IMR-90 (cell line): ENCODE results near the gene TCF4. TPM values are rescaled to one million over a fixed set of nuclear protein-coding genes. Genes with fewer than 3 reads are reported as not detected.

Experiments used
- ATAC-seq: fragments of 200-7000 bp; cut with Tn5 transposase; 2 replicates; pipeline ENCODE4 v1.9.1; 2020; ENCODE audit warnings: low read depth, mild to moderate bottlenecking, moderate library complexity
- BruUV-seq: library from RNA; stranded (reverse); fragments of 400-500 nt; replicated peaks from 2 replicates; lab custom pipeline; 2021; lab: Mats Ljungman, UMichigan
- CTCF ChIA-PET: fragments of 300-600 bp; formaldehyde crosslinking; extraction: SDS; loops from one replicate; lab custom pipeline; 2021; ENCODE audit warnings: antibody characterized with exemption; lab: Yijun Ruan, JAX
- POLR2A ChIA-PET: fragments of 300-600 bp; sonication (Branson Sonifier 250); formaldehyde crosslinking; loops from one replicate; lab custom pipeline; 2022; ENCODE audit warnings: antibody characterized with exemption; ENCODE audit not compliant: unreplicated experiment; lab: Charles Lee
- DNase-seq: peaks from one replicate; pipeline ENCODE4 v3.0.0; 2013
- H2AFZ ChIP-seq: replicated peaks from 2 replicates; pipeline ENCODE3; 2013; ENCODE audit warnings: low read length, mild to moderate bottlenecking; ENCODE audit not compliant: poor library complexity
- H2AK5ac ChIP-seq: 2 replicates; pipeline ENCODE4 v1.6.1; 2013; ENCODE audit warnings: low read depth, low read length, inconsistent platforms
- H2AK9ac ChIP-seq: replicated peaks from 2 replicates; pipeline ENCODE3; 2013; ENCODE audit warnings: mild to moderate bottlenecking, low read depth, low read length, moderate library complexity; ENCODE audit not compliant: poor library complexity
- H2BK120ac ChIP-seq: 2 replicates; pipeline ENCODE4 v1.6.1; 2013; ENCODE audit warnings: low read depth, low read length, inconsistent platforms
- H2BK15ac ChIP-seq: 3 replicates; pipeline ENCODE4 v1.6.1; 2013; ENCODE audit warnings: low read depth, low read length, inconsistent platforms
- H2BK20ac ChIP-seq: 2 replicates; pipeline ENCODE4 v1.6.1; 2013; ENCODE audit warnings: low read depth, mild to moderate bottlenecking, inconsistent platforms, low read length, moderate library complexity
- H2BK5ac ChIP-seq: 2 replicates; pipeline ENCODE4 v1.6.1; 2013; ENCODE audit warnings: mild to moderate bottlenecking, low read depth, low read length, inconsistent platforms; ENCODE audit not compliant: poor library complexity, severe bottlenecking
- H3K14ac ChIP-seq: replicated peaks from 2 replicates; pipeline ENCODE4 v1.6.1; 2013; ENCODE audit warnings: low read depth, low read length, inconsistent platforms
- H3K18ac ChIP-seq: 2 replicates; pipeline ENCODE4 v1.6.1; 2013; ENCODE audit warnings: low read depth, low read length, control low read depth
- H3K23ac ChIP-seq: 2 replicates; pipeline ENCODE4 v1.6.1; 2013; ENCODE audit warnings: low read depth, low read length, inconsistent platforms
- H3K27ac ChIP-seq: 2 replicates; pipeline ENCODE4 v1.5.1; 2013; ENCODE audit warnings: mild to moderate bottlenecking, control low read depth, low read length; ENCODE audit not compliant: insufficient read depth
- H3K27me3 ChIP-seq: 2 replicates; pipeline ENCODE4 v1.6.1; 2013; ENCODE audit warnings: low read length; ENCODE audit not compliant: control insufficient read depth, insufficient read depth
- H3K36me3 ChIP-seq: 2 replicates; pipeline ENCODE4 v1.6.1; 2013; ENCODE audit warnings: low read length, mixed read lengths; ENCODE audit not compliant: control insufficient read depth, insufficient read depth
- H3K4ac ChIP-seq: 2 replicates; pipeline ENCODE4 v1.6.1; 2013; ENCODE audit warnings: low read depth, low read length, inconsistent platforms
- H3K4me1 ChIP-seq: 2 replicates; pipeline ENCODE4 v1.6.1; 2013; ENCODE audit warnings: low read length, mixed read lengths; ENCODE audit not compliant: control insufficient read depth, insufficient read depth
- H3K4me2 ChIP-seq: 2 replicates; pipeline ENCODE4 v1.6.1; 2013; ENCODE audit warnings: low read depth, mild to moderate bottlenecking, control low read depth, low read length, moderate library complexity
- H3K4me3 ChIP-seq: 2 replicates; pipeline ENCODE4 v1.5.1; 2013; ENCODE audit warnings: low read depth, mild to moderate bottlenecking, control low read depth, low read length, moderate library complexity; ENCODE audit not compliant: insufficient read depth
- H3K56ac ChIP-seq: 2 replicates; pipeline ENCODE4 v1.6.1; 2013; ENCODE audit warnings: low read length, inconsistent platforms; ENCODE audit not compliant: insufficient read depth; ENCODE audit errors: extremely low read depth
- H3K79me1 ChIP-seq, 2 experiments: 2 replicates each; pipeline ENCODE4 v1.6.1; 2013; ENCODE audit warnings: low read length in 2 of 2, inconsistent platforms in 1 of 2, low read depth in 1 of 2
- H3K9ac ChIP-seq: 2 replicates; pipeline ENCODE4 v1.6.1; 2013; ENCODE audit warnings: low read depth, low read length, control low read depth
- H3K9me1 ChIP-seq: 2 replicates; pipeline ENCODE4 v1.6.1; 2013; ENCODE audit warnings: low read length, inconsistent platforms; ENCODE audit not compliant: insufficient read depth
- H3K9me3 ChIP-seq: 2 replicates; pipeline ENCODE4 v1.6.1; 2013; ENCODE audit warnings: low read length; ENCODE audit not compliant: control insufficient read depth, insufficient read depth
- H4K20me1 ChIP-seq: 2 replicates; pipeline ENCODE4 v1.6.1; 2013; ENCODE audit warnings: low read length, inconsistent platforms; ENCODE audit not compliant: insufficient read depth
- H4K5ac ChIP-seq: 2 replicates; pipeline ENCODE4 v1.6.1; 2013; ENCODE audit warnings: mild to moderate bottlenecking, low read depth, low read length, control low read depth
- H4K8ac ChIP-seq, 2 experiments: 2 replicates each; pipeline ENCODE4 v1.6.1; 2013; ENCODE audit warnings: low read depth in 2 of 2, low read length in 2 of 2, control low read depth in 1 of 2, inconsistent platforms in 1 of 2
- H4K91ac ChIP-seq: 2 replicates; pipeline ENCODE4 v1.6.1; 2013; ENCODE audit warnings: low read depth, low read length, inconsistent platforms; ENCODE audit not compliant: insufficient read depth
- CEBPB ChIP-seq: IDR thresholded peaks from 2 replicates; pipeline ENCODE4 v1.6.1; 2012; ENCODE audit warnings: low read depth, low read length, improper control_type of control experiment
- MAFK ChIP-seq: IDR thresholded peaks from 2 replicates; pipeline ENCODE4 v1.6.1; 2012; ENCODE audit warnings: low read depth, low read length, improper control_type of control experiment
- POLR2A ChIP-seq: IDR thresholded peaks from 2 replicates; pipeline ENCODE4 v1.6.1; 2012; ENCODE audit warnings: mild to moderate bottlenecking, low read depth, low read length
- RCOR1 ChIP-seq: IDR thresholded peaks from 2 replicates; pipeline ENCODE4 v1.6.1; 2012; ENCODE audit warnings: mild to moderate bottlenecking, low read length, improper control_type of control experiment; ENCODE audit not compliant: insufficient replicate concordance
- WGBS, 2 experiments: methylation state at CpG; one replicate each; pipeline versions ENCODE4 v1.1.5 to v1.1.7; 2013; ENCODE audit warnings: missing lambda C conversion rate in 2 of 2; ENCODE audit not compliant: insufficient read length in 1 of 2; ENCODE audit errors: extremely low coverage in 2 of 2; 5-methylcytosine and 5-hydroxymethylcytosine counted together
- dilution Hi-C: fragments of 300-500 bp; cut with HindIII; formaldehyde crosslinking; loops from one replicate; pipeline ENCODE4 v1.14.3; 2018; ENCODE audit warnings: low sequenced_read_pairs; ENCODE audit not compliant: unreplicated experiment
- in situ Hi-C: fragments of 300-500 bp; cut with MboI; formaldehyde crosslinking; loops from 3 replicates; pipeline ENCODE4 v1.14.3; 2019; ENCODE audit warnings: low sequenced_read_pairs, inconsistent platforms, mixed read lengths
- intact Hi-C: fragments of 100-400 bp; cut with micrococcal nuclease; formaldehyde crosslinking; loops from 2 replicates; pipeline ENCODE4 v1.10.0; 2022
- polyA plus RNA-seq, 3 experiments: library from polyadenylated mRNA; depleted of rRNA; stranded (reverse); fragments of >200 nt; gene quantifications; 2 replicates each; pipeline ENCODE4 v1.2.3, GENCODE V29; 2012; ENCODE audit warnings: low replicate concordance in 1 of 3
- total RNA-seq: library from RNA; depleted of rRNA; stranded (reverse); fragments of >200 nt; gene quantifications from 2 replicates; pipeline ENCODE4 v1.2.3, GENCODE V29; 2012

Gene TCF4
- total and polyA plus RNA-seq, 2 of the 4 experiments (the other 2 are of a cell fraction): 30.0 to 87.1 TPM

GRCh38 chr18:55369346-55369745 lies 218.6 kb downstream of the TCF4 start:
- no TSS peak for BruUV-seq
- ChIA-PET POLR2A (interaction anchor here (0.6 kb wide), 1 partner anchor 871 kb away, joined by 3 read pairs; no protein-coding TSS in a partner anchor), CTCF (no interaction called here)
- Histone ChIP-seq H4K5ac (no peak overlapping the region), H3K36me3 (no peaks in the 10 kb centered on the region), H3K4me2 (no peak overlapping the region), H3K27me3 (no peaks in the 10 kb centered on the region), H3K4me1 (no peaks in the 10 kb centered on the region; the same call in 1 of the 2 replicates), H2BK5ac (no peak overlapping the region), H3K9ac (no peak overlapping the region), H3K56ac (no peak overlapping the region), H3K9me3 (no peaks in the 10 kb centered on the region; the same call in 1 of the 2 replicates), H3K18ac (no peak overlapping the region), H3K14ac (no peak overlapping the region), H2AK5ac (no peak overlapping the region), H2AK9ac (no peak overlapping the region), H3K23ac (no peak overlapping the region), H2BK20ac (no peak overlapping the region), H4K8ac (no peak overlapping the region), H4K91ac (no peak overlapping the region), H2AFZ (no peak overlapping the region), H3K4ac (no peak overlapping the region), H4K20me1 (0 out of 2 replicates have a peak, but pooled peaks cover 8% of the 10 kb centered on the region), H3K9me1 (peaks cover 4% of the 10 kb centered on the region), H3K27ac (no peak overlapping the region), H3K4me3 (no peak overlapping the region), H2BK120ac (no peak overlapping the region), H3K79me1 (peaks cover 29 to 50% of the 10 kb centered on the region in 2 experiments), H2BK15ac (no peak overlapping the region)
- no CpG with 5 or more reads among the region's 2 CpGs for WGBS, 2 experiments
- in situ Hi-C loops (no loop called here), intact Hi-C loops (no loop called here), dilution Hi-C loops (no loop called here)
- DNase-seq: no peak
- ATAC-seq: no peak
- no peak for TF ChIP-seq CEBPB
- TF ChIP-seq MAFK: no peak
- no peak for TF ChIP-seq POLR2A
- TF ChIP-seq RCOR1: no peak
